ENCODE results near the gene FHIT. TPM values are rescaled to one million over a fixed set of nuclear protein-coding genes. Genes with fewer than 3 reads are reported as not detected.
"Not testable (repeated sequence)": the region's sequence is repeated elsewhere in the genome, so short reads cannot be mapped to it uniquely, and the experiment has no call there.

The FHIT gene
- total RNA-seq, 1 donor from 2014 or later = 16.6 TPM

- no peak for DNase-seq (ENCODE audit: low spot score)
- intact Hi-C loops (cut with DNase I) = no loop called here
Observed at GRCh38 chr3:59816312-59816711, 1434.9 kb downstream of the FHIT start.

GRCh38 chr3:59813148-59813538 lies 1438.1 kb downstream of the FHIT start:
- DNase-seq (ENCODE audit: low spot score) = no peak
- intact Hi-C loops (cut with DNase I) = no loop called here

GRCh38 chr3:59812237-59813147 lies 1438.8 kb downstream of the FHIT start:
- intact Hi-C loops (cut with DNase I) = no loop called here
- no peak for DNase-seq (ENCODE audit: low spot score)

GRCh38 chr3:59811160-59811559 lies 1440.1 kb downstream of the FHIT start:
- intact Hi-C loops (cut with DNase I) = no loop called here

GRCh38 chr3:59810606-59811005 lies 1440.6 kb downstream of the FHIT start:
- intact Hi-C loops (cut with DNase I) = no loop called here
- no peak for DNase-seq (ENCODE audit: low spot score)

More at GRCh38 chr3:59811160-59811559, 1440.1 kb downstream of the FHIT start:
- no peak for DNase-seq (ENCODE audit: low spot score)

- intact Hi-C loops (cut with DNase I) = loop anchor here (5.0 kb wide), 1 partner anchor 233 kb away; no protein-coding TSS in a partner anchor
- DNase-seq (ENCODE audit: low spot score) = no peak
Observed at GRCh38 chr3:59809710-59810444, 1441.4 kb downstream of the FHIT start.

- intact Hi-C loops (cut with DNase I) = loop anchor here (5.0 kb wide), 1 partner anchor 232 kb away; no protein-coding TSS in a partner anchor
- DNase-seq (ENCODE audit: low spot score) = no peak
Observed at GRCh38 chr3:59809016-59809415, 1442.2 kb downstream of the FHIT start.

- DNase-seq (ENCODE audit: low spot score) = no peak
- intact Hi-C loops (cut with DNase I) = loop anchor here (5.0 kb wide), 1 partner anchor 231 kb away; no protein-coding TSS in a partner anchor
Observed at GRCh38 chr3:59808446-59808845, 1442.8 kb downstream of the FHIT start.

GRCh38 chr3:59803268-59803667 lies 1448.0 kb downstream of the FHIT start:
- no peak for DNase-seq (ENCODE audit: low spot score)
- intact Hi-C loops (cut with DNase I) = no loop called here

- intact Hi-C loops (cut with DNase I); DNase-seq (ENCODE audit: low spot score): not testable (repeated sequence)
Observed at GRCh38 chr3:59802453-59802852, 1448.8 kb downstream of the FHIT start.

- intact Hi-C loops (cut with DNase I) = no loop called here
- DNase-seq (ENCODE audit: low spot score) = no peak
Observed at GRCh38 chr3:59802045-59802444, 1449.2 kb downstream of the FHIT start.

GRCh38 chr3:59800481-59800880 lies 1450.8 kb downstream of the FHIT start:
- DNase-seq (ENCODE audit: low spot score) = no peak
- intact Hi-C loops (cut with DNase I) = no loop called here

GRCh38 chr3:59798372-59799086 lies 1452.7 kb downstream of the FHIT start:
- intact Hi-C loops (cut with DNase I) = no loop called here

GRCh38 chr3:59797533-59797932 lies 1453.7 kb downstream of the FHIT start:
- DNase-seq (ENCODE audit: low spot score) = no peak
- intact Hi-C loops (cut with DNase I) = no loop called here

More at GRCh38 chr3:59798372-59799086, 1452.7 kb downstream of the FHIT start:
- no peak for DNase-seq (ENCODE audit: low spot score)

GRCh38 chr3:59796456-59796855 lies 1454.8 kb downstream of the FHIT start:
- no peak for DNase-seq (ENCODE audit: low spot score)
- intact Hi-C loops (cut with DNase I) = no loop called here

GRCh38 chr3:59795756-59796155 lies 1455.5 kb downstream of the FHIT start:
- intact Hi-C loops (cut with DNase I) = no loop called here
- no peak for DNase-seq (ENCODE audit: low spot score)

- no peak for DNase-seq (ENCODE audit: low spot score)
- intact Hi-C loops (cut with DNase I) = no loop called here
Observed at GRCh38 chr3:59793976-59794375, 1457.3 kb downstream of the FHIT start.

- intact Hi-C loops (cut with DNase I) = no loop called here
- no peak for DNase-seq (ENCODE audit: low spot score)
Observed at GRCh38 chr3:59791774-59792308, 1459.4 kb downstream of the FHIT start.

- intact Hi-C loops (cut with DNase I) = no loop called here
Observed at GRCh38 chr3:59790241-59790640, 1461.0 kb downstream of the FHIT start.

GRCh38 chr3:59788801-59789200 lies 1462.5 kb downstream of the FHIT start:
- DNase-seq (ENCODE audit: low spot score) = no peak
- intact Hi-C loops (cut with DNase I) = no loop called here

More at GRCh38 chr3:59790241-59790640, 1461.0 kb downstream of the FHIT start:
- DNase-seq (ENCODE audit: low spot score) = no peak
